Bronchial epithelial cell (primary cell): Measurements from ENCODE around the gene TMA7. TPM values are rescaled to one million over a fixed set of nuclear protein-coding genes. Genes with fewer than 3 reads are reported as not detected.
A peak's percentile ranks its signal among the peaks of the same experiment; 100 is the strongest.

Experiments
- DNase-seq: peaks from one replicate; pipeline ENCODE4 v3.0.0-alpha.2; 2010; ENCODE audit warnings: low read depth
- FAIRE-seq: peaks from 2 replicates; lab custom pipeline; 2011; peaks lifted over from hg19 to GRCh38; lab: Jason Lieb, UNC
- H3K27me3 ChIP-seq: 2 replicates; pipeline ENCODE4 v1.5.1; 2011; ENCODE audit warnings: low read length; ENCODE audit not compliant: control insufficient read depth, insufficient read depth
- H3K36me3 ChIP-seq: 2 replicates; pipeline ENCODE4 v1.5.1; 2011; ENCODE audit warnings: low read length; ENCODE audit not compliant: control insufficient read depth, insufficient read depth
- H3K4me3 ChIP-seq: 2 replicates; pipeline ENCODE4 v1.5.1; 2011; ENCODE audit warnings: mild to moderate bottlenecking, low read depth, low read length, control low read depth
- total RNA-seq: library from RNA; depleted of rRNA; stranded (reverse); fragments of >200 nt; gene quantifications from 2 replicates; pipeline ENCODE4 v1.2.1, GENCODE V29; 2014
- TF ChIP-seq, protein P1 (sequence below): IDR thresholded peaks from 2 replicates; pipeline ENCODE4 v1.5.1; 2011; ENCODE audit warnings: mild to moderate bottlenecking, moderate library complexity, low read length, control low read depth, inconsistent platforms; ENCODE audit not compliant: insufficient read depth, severe bottlenecking

The TMA7 gene
- total RNA-seq, 1 donor from 2014 or later = 190 TPM

GRCh38 chr3:48445277-48445882 is 5.3 kb downstream of the TMA7 start:
- peaks cover 8% of the 10 kb centered on the region for H3K36me3 ChIP-seq
- no peaks in the 10 kb centered on the region for H3K27me3 ChIP-seq
- DNase-seq (no peak), FAIRE-seq (no peak)
- H3K4me3 ChIP-seq = no peak overlapping the region
- TF ChIP-seq, protein P1, sequence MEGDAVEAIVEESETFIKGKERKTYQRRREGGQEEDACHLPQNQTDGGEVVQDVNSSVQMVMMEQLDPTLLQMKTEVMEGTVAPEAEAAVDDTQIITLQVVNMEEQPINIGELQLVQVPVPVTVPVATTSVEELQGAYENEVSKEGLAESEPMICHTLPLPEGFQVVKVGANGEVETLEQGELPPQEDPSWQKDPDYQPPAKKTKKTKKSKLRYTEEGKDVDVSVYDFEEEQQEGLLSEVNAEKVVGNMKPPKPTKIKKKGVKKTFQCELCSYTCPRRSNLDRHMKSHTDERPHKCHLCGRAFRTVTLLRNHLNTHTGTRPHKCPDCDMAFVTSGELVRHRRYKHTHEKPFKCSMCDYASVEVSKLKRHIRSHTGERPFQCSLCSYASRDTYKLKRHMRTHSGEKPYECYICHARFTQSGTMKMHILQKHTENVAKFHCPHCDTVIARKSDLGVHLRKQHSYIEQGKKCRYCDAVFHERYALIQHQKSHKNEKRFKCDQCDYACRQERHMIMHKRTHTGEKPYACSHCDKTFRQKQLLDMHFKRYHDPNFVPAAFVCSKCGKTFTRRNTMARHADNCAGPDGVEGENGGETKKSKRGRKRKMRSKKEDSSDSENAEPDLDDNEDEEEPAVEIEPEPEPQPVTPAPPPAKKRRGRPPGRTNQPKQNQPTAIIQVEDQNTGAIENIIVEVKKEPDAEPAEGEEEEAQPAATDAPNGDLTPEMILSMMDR = no peak

DNA sequence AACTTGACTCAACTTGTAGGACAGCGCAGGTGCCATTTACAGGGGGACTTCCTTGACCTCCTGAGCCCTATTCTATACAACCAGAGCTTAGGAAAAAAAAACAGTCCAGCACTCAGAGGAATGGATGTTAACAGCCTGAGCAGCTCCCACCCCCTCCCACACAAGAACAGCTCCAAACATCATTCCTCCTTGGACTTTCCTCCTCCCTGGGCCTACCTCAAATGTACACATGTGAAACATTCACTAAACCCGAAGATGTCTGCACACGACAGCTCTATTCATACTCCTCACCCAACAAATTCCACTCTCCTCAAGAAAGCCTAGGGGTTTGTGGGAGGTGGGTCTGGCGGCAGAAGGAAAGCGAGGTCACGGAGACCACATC is 6.0 kb downstream of the TMA7 start:
- FAIRE-seq (no peak), DNase-seq (no peak)
- TF ChIP-seq, protein P1 = no peak
- Histone ChIP-seq H3K27me3 (no peaks in the 10 kb centered on the region), H3K4me3 (peak overlapping the region; percentile 49), H3K36me3 (peaks cover 9% of the 10 kb centered on the region)

- peak within 1 kb of the TSS; percentile 49 for H3K4me3 ChIP-seq
- DNase-seq (peak; percentile 70), FAIRE-seq (no peak)
- no peaks in the 10 kb centered on the region for H3K27me3 ChIP-seq
- peaks cover 11% of the 10 kb centered on the region for H3K36me3 ChIP-seq
- TF ChIP-seq, protein P1 = peak; percentile 3
Observed at GRCh38 chr3:48446425-48447193, 6.6 kb downstream of the TMA7 start, which contains the start of gene ATRIP. Gene ATRIP (plus strand): TSS chr3:48446737. CDS start chr3:48446846, 109 bp downstream.

GRCh38 chr3:48451270-48451669 is 11.2 kb downstream of the TMA7 start:
- DNase-seq (no peak), FAIRE-seq (no peak)
- TF ChIP-seq, protein P1 = no peak
- Histone ChIP-seq H3K36me3 (peaks cover 14% of the 10 kb centered on the region), H3K4me3 (no peak overlapping the region), H3K27me3 (no peaks in the 10 kb centered on the region)

GRCh38 chr3:48456456-48456855 is 16.4 kb downstream of the TMA7 start:
- Histone ChIP-seq H3K27me3 (no peaks in the 10 kb centered on the region), H3K36me3 (peaks cover 29% of the 10 kb centered on the region), H3K4me3 (no peak overlapping the region)
- TF ChIP-seq, protein P1 = no peak
- FAIRE-seq (no peak), DNase-seq (no peak)
